Renal cortex interstitium (tissue), 15 donors: ENCODE results near the gene PLGRKT. TPM values are rescaled to one million over a fixed set of nuclear protein-coding genes. Genes with fewer than 3 reads are reported as not detected.
"Not testable (repeated sequence)": the region's sequence is repeated elsewhere in the genome, so short reads cannot be mapped to it uniquely, and the experiment has no call there.

ENCODE experiments used
- DNase-seq, 11 donors: peaks; one replicate each; pipeline ENCODE4 v3.0.0-alpha.2; 2013; ENCODE audit warnings: low read depth in 9 of 11, low spot score in 4 of 11; ENCODE audit errors: extremely low read depth in 1 of 11
- long read RNA-seq, 16 experiments: transcript quantifications; one replicate each; lab custom pipeline, GENCODE V29; 2026
- polyA plus RNA-seq, 3 donors: library from polyadenylated mRNA; unstranded; fragments of 120-200 nt; gene quantifications; one replicate each; pipeline ENCODE4 v1.2.1, GENCODE V29; 2013; ENCODE audit not compliant: insufficient read length in 3 of 3

The PLGRKT gene
- polyA plus RNA-seq, result 10 to 100 TPM; 33.9 to 40.0 (median 37.1) TPM
- long read RNA-seq, donor 1, transcript PLGRKT-201 (6 exons, 932 nt), result major isoform, 15 of 15 reads
- long read RNA-seq, donor 1, partial matches to known transcripts, result 0 of 15 reads
- long read RNA-seq, donor 1, other reads (novel, unspliced or antisense), result 0 of 15 reads
- long read RNA-seq, donor 2, transcript PLGRKT-201 (6 exons, 932 nt), result major isoform, 15 of 15 reads
- long read RNA-seq, donor 2, partial matches to known transcripts, result 0 of 15 reads
- long read RNA-seq, donor 2, other reads (novel, unspliced or antisense), result 0 of 15 reads
- long read RNA-seq, donor 3, transcript PLGRKT-201 (6 exons, 932 nt), result major isoform, 37 of 37 reads
- long read RNA-seq, donor 3, partial matches to known transcripts, result 0 of 37 reads
- long read RNA-seq, donor 3, other reads (novel, unspliced or antisense), result 0 of 37 reads
- long read RNA-seq, donor 4, transcript PLGRKT-201 (6 exons, 932 nt), result major isoform, 20 of 20 reads
- long read RNA-seq, donor 4, partial matches to known transcripts, result 0 of 20 reads
- long read RNA-seq, donor 4, other reads (novel, unspliced or antisense), result 0 of 20 reads
- long read RNA-seq, donor 5, result 0 reads
- long read RNA-seq, donor 6, transcript PLGRKT-201 (6 exons, 932 nt), result major isoform, 20 of 25 reads
- long read RNA-seq, donor 6, partial matches to known transcripts, result 5 of 25 reads
- long read RNA-seq, donor 6, other reads (novel, unspliced or antisense), result 0 of 25 reads
- long read RNA-seq, donor 7, transcript PLGRKT-201 (6 exons, 932 nt), result major isoform, 23 of 23 reads
- long read RNA-seq, donor 7, partial matches to known transcripts, result 0 of 23 reads
- long read RNA-seq, donor 7, other reads (novel, unspliced or antisense), result 0 of 23 reads
- long read RNA-seq, donor 8, transcript PLGRKT-201 (6 exons, 932 nt), result major isoform, 52 of 52 reads
- long read RNA-seq, donor 8, partial matches to known transcripts, result 0 of 52 reads
- long read RNA-seq, donor 8, other reads (novel, unspliced or antisense), result 0 of 52 reads
- long read RNA-seq, donor 9, transcript PLGRKT-201 (6 exons, 932 nt), result major isoform, 15 of 15 reads
- long read RNA-seq, donor 9, partial matches to known transcripts, result 0 of 15 reads
- long read RNA-seq, donor 9, other reads (novel, unspliced or antisense), result 0 of 15 reads
- long read RNA-seq, donor 10, transcript PLGRKT-201 (6 exons, 932 nt), result major isoform, 23 of 23 reads
- long read RNA-seq, donor 10, partial matches to known transcripts, result 0 of 23 reads
- long read RNA-seq, donor 10, other reads (novel, unspliced or antisense), result 0 of 23 reads
- long read RNA-seq, donor 11, transcript PLGRKT-201 (6 exons, 932 nt), result major isoform, 16 of 16 reads
- long read RNA-seq, donor 11, partial matches to known transcripts, result 0 of 16 reads
- long read RNA-seq, donor 11, other reads (novel, unspliced or antisense), result 0 of 16 reads
- long read RNA-seq, donor 12, transcript PLGRKT-201 (6 exons, 932 nt), result major isoform, 8 of 8 reads
- long read RNA-seq, donor 12, partial matches to known transcripts, result 0 of 8 reads
- long read RNA-seq, donor 12, other reads (novel, unspliced or antisense), result 0 of 8 reads
- long read RNA-seq, donor 13, result 0 reads
- long read RNA-seq, donor 14, transcript PLGRKT-201 (6 exons, 932 nt), result major isoform, 29 of 29 reads
- long read RNA-seq, donor 14, partial matches to known transcripts, result 0 of 29 reads
- long read RNA-seq, donor 14, other reads (novel, unspliced or antisense), result 0 of 29 reads
- long read RNA-seq, donor 15, transcript PLGRKT-201 (6 exons, 932 nt), result major isoform, 10 of 10 reads
- long read RNA-seq, donor 15, partial matches to known transcripts, result 0 of 10 reads
- long read RNA-seq, donor 15, other reads (novel, unspliced or antisense), result 0 of 10 reads
- long read RNA-seq, donor 16, transcript PLGRKT-201 (6 exons, 932 nt), result major isoform, 39 of 39 reads
- long read RNA-seq, donor 16, partial matches to known transcripts, result 0 of 39 reads
- long read RNA-seq, donor 16, other reads (novel, unspliced or antisense), result 0 of 39 reads

DNA sequence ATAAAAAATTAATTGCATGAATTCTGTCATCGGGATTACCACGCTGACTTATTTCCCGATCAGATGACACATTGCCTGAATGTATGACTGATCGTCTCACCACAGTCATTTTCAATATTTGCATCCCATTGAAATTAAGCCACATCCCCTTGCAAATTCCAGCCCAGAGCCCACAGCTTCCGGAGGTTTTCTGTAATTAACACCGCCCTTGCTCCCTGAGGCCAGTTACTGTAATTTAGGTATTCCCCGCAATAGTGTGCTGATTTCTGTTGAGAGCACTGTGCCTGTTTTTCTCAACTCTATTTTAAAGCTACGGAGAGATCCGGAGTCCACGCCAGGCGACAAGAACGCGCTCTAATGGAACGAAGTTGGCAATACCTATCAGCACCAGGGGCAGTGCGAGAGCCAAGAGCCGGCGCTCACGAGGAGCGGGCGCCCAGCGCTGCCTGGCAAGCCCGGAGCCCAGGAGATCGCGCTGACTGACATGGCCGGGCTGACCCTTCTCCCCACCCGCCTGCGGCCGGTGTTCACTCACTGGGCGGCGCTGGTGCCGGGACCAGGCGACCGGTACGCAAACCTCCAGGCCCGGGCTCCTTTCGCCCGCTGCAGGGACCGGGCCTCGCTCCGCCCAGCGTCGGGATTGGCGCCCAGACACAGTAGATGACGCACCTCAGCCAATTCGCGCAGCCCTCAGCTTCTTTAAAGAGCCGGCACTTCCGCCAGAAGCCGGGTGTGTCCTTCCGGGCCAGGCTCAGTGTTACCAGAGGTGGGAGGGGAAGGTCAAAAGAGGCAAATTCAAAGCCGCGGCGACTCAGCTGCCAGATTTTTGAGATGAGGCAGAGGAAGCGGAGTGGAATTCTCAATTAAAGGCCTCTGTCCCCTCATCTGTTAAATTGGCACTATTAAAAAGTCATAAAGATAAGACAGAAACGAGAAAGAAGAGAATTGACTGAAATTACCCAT is at the start of gene PLGRKT:
PLGRKT (minus strand) TSS at position 672 of the 963 bp plus-strand sequence. CDS start 5,948 bp downstream, outside the sequence.
- DNase-seq, result peak; percentile 70 to 93 (median 86)

DNA sequence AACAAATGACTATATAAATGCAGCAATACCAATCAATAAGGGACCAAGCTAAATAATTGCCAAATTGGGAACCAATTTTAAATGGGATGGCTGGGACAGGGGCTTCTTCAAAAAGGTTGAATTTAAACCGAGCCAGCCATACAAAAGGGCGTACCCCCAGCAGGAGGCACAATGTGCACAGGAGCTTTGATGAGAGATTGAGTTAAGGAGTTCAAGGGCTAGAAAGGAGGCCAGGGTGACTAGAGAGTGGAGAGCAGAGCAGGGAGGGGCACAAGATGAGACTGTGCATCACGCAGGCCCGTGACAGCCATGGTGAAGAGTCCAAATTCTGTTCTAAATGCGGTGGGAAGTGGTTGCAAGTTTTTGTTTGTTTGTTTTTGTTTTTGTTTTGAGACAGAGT is 49.3 kb upstream of the PLGRKT start:
- DNase-seq, result no peak

GRCh38 chr9:5485378-5486085 is 47.8 kb upstream of the PLGRKT start:
- DNase-seq, result no peak

DNA sequence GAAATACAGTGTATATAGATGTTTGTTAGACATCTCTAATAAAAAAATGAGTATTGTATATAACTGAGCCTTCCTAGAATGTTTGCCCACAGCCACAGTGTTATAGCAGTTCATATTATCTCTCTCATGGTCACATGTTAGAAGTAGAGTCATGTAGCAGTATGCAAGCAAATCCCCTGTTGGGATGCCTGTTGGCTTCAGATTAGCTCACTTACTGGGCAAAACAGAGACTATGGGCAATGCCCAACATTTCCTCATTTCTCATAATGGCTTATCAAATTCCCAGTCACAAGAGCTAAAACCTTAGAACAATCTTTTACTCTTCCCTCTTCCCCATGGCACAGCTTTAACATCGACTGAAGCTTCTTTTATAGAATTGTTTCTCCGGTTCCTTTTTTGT is 45.6 kb upstream of the PLGRKT start:
- DNase-seq, result no peak

- no peak for DNase-seq
Measured at GRCh38 chr9:5482194-5482593, 44.5 kb upstream of the PLGRKT start.

- DNase-seq, result no peak
Measured at GRCh38 chr9:5481322-5482040, 43.8 kb upstream of the PLGRKT start.

DNA sequence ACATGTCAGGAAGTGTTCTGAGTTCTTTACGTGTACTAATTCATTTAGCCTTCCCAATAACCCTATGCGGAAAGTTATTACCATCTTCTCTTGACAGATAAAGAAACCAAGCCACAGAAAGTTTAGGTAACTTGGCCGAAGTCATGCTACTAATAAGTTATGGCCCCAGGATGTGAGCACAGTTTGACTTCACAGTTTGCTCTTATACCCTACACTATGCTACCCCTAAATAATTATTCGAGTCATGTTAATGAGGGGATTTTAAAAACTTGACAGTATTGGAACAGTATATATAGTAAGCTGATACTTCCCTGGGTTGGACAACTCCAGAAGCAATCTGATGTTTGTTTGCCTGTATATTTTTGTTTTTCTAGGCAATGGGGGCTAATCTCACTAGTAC is 43.2 kb upstream of the PLGRKT start:
- DNase-seq, result no peak

- no peak for DNase-seq
Measured at GRCh38 chr9:5479994-5480694, 42.4 kb upstream of the PLGRKT start.

- DNase-seq, result no peak
Measured at GRCh38 chr9:5478206-5478605, 40.5 kb upstream of the PLGRKT start.

GRCh38 chr9:5475611-5476010 is 37.9 kb upstream of the PLGRKT start:
- DNase-seq, result not testable (repeated sequence)

DNA sequence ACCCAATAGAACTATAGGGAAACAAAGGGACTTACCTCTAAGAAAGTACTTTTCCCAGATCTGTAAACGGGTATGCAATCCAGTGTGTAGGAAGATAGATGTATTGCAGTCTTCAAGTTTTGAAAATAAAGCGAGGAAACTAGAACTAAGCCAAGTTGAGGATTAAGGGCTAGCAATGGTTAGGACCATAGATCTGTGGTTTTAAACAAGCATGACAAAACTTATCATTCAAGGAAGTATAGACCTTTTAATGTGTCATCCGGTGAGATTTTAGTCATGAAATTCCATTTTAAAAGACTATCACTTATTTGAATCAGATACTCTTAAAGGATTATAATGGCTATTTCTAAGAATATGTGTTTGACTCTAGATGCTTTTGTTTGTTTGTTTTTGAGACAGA is 33.1 kb upstream of the PLGRKT start:
- DNase-seq, result no peak

GRCh38 chr9:5470122-5470521 is 32.4 kb upstream of the PLGRKT start:
- no peak for DNase-seq

DNA sequence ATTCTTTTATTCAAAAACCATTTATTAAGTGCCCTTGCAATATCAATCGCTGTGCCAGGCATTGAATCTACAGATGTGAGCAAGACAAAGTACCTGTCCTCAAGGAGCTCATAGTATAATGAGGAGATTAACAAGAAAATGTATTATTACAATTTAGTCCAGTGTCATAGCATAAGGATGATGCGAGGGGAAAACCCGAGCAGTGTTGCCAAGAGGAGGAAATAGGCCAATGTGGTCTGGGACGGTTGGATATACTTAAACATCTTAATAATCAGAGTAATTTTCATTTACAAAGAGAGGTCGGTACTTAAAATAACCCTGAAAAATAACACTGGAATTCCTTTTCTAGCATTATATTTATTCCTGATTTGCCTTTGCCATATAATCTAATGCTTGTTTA is 31.1 kb upstream of the PLGRKT start:
- DNase-seq, result no peak

GRCh38 chr9:5466766-5467165 is 29.0 kb upstream of the PLGRKT start:
- DNase-seq, result no peak

GRCh38 chr9:5466005-5466404 is 28.3 kb upstream of the PLGRKT start:
- DNase-seq, result no peak
